ENCODE data around the gene ETFA.

The ETFA gene

DNA sequence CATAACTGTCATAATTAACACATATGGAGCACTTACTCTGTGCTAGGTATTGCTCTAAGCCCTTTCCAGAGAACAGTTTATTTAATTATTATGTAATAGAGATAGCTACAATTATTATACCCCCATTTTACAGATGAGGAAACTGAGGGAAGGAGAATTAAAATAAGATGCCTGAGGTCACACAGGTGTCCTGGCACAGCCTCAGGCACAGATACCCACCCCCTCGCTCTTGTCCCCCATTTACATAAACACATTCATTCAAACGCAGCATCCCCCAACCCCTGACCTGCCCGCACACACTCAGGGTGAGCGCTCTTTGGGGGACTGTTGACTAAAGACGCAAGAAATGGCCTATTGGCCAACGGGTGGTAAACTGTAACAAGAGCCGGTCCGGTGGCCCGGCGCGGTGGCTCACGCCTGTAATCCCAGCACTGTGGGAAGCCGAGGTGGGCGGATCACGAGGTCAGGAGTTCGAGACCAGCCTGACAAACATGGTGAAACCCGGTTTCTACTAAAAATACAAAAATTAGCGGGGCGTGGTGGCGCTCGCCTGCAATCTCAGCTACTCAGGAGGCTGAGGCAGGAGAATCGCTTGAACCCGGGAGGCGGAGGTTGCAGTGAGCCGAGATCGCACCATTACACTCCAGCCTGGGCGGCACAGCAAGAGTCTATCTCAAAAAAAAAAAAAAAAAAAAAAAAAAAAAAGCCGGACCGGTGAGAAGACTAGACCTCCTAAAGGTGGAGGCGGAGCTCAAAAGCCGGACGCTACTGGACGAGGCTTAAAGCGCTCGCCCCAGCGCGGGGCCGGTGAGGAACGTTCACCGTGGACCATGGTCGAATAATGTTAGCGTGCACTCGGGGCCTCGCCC lies 23.4 kb upstream of the ETFA start:
- Histone ChIP-seq H3K4me1 (ENCODE audit: control insufficient read depth, insufficient read depth, low read length) (peaks cover 18% of the 10 kb centered on the region), H3K36me3 (ENCODE audit: control insufficient read depth, insufficient read depth, low read length) (no peaks in the 10 kb centered on the region), H3K9me3 (ENCODE audit: control insufficient read depth, low read length) (no peaks in the 10 kb centered on the region), H3K27ac (ENCODE audit: insufficient read depth, low read depth, low read length, poor library complexity, severe bottlenecking) (no peak overlapping the region), H3K27me3 (ENCODE audit: control insufficient read depth, insufficient read depth, low read length, poor library complexity, severe bottlenecking) (peaks cover 68% of the 10 kb centered on the region), H3K4me3 (ENCODE audit: insufficient read depth, low read depth, low read length) (no peak overlapping the region)
- 39% methylated on average over 44 of the region's 44 CpGs for WGBS, 2 experiments

GRCh38 chr15:76333720-76334437 lies 22.6 kb upstream of the ETFA start:
- H3K9me3 ChIP-seq (ENCODE audit: control insufficient read depth, low read length), result no peaks in the 10 kb centered on the region
- H3K4me3 ChIP-seq (ENCODE audit: insufficient read depth, low read depth, low read length), result no peak overlapping the region
- WGBS, 2 experiments, result 46 to 49% methylated on average over 9 of the region's 9 CpGs
- H3K36me3 ChIP-seq (ENCODE audit: control insufficient read depth, insufficient read depth, low read length), result no peaks in the 10 kb centered on the region
- peaks cover 60% of the 10 kb centered on the region for H3K27me3 ChIP-seq (ENCODE audit: control insufficient read depth, insufficient read depth, low read length, poor library complexity, severe bottlenecking)
- peaks cover 15% of the 10 kb centered on the region for H3K4me1 ChIP-seq (ENCODE audit: control insufficient read depth, insufficient read depth, low read length)
- no peak overlapping the region for H3K27ac ChIP-seq (ENCODE audit: insufficient read depth, low read depth, low read length, poor library complexity, severe bottlenecking)

DNA sequence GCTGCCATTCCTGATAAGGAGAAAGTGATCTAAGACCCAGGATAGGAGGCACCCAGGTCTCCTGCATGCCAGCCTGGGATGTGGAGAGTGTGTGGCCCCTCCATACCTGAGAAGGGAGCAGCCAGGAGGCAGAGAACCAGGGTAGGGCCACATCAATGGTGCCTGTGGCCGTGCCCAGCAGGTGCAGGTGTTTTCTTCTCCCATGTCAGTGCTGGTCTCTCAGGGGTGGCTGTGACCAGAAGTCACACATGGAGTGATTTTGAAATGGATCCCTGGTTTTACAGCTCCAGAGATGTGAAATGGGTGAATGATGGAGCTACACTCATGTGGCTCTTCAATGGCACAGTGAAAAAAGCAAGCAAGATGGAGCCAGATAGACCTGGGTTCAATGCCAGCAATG lies 22.0 kb upstream of the ETFA start:
- no peak overlapping the region for H3K4me3 ChIP-seq (ENCODE audit: insufficient read depth, low read depth, low read length)
- no peaks in the 10 kb centered on the region for H3K36me3 ChIP-seq (ENCODE audit: control insufficient read depth, insufficient read depth, low read length)
- H3K27ac ChIP-seq (ENCODE audit: insufficient read depth, low read depth, low read length, poor library complexity, severe bottlenecking), result no peak overlapping the region
- no peaks in the 10 kb centered on the region for H3K9me3 ChIP-seq (ENCODE audit: control insufficient read depth, low read length)
- peaks cover 15% of the 10 kb centered on the region for H3K4me1 ChIP-seq (ENCODE audit: control insufficient read depth, insufficient read depth, low read length)
- peaks cover 54% of the 10 kb centered on the region for H3K27me3 ChIP-seq (ENCODE audit: control insufficient read depth, insufficient read depth, low read length, poor library complexity, severe bottlenecking)
- WGBS, 2 experiments, result 85 to 93% methylated on average over 1 of the region's 1 CpG

DNA sequence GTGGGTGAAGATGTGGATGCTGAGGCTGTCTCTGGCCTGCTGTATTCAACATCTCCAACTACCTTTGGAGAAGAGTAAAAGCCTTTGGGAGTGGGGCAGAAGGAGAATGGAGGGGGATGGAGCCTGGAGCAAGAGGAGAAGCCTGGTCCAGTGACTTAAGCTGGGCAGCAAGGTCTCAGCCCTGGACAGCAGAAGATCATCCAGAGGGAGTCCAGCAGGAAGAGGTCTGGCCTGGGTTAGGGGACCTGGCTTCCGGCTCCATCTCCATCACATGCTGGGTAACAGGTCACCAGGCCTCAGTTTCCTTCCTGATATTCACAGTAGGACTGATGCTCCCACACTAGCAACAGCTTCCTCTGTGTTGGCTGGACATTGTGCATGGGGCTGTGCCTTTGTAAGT lies 21.5 kb upstream of the ETFA start:
- Histone ChIP-seq H3K27me3 (ENCODE audit: control insufficient read depth, insufficient read depth, low read length, poor library complexity, severe bottlenecking) (peaks cover 49% of the 10 kb centered on the region), H3K4me1 (ENCODE audit: control insufficient read depth, insufficient read depth, low read length) (peaks cover 15% of the 10 kb centered on the region), H3K9me3 (ENCODE audit: control insufficient read depth, low read length) (no peaks in the 10 kb centered on the region), H3K4me3 (ENCODE audit: insufficient read depth, low read depth, low read length) (no peak overlapping the region), H3K27ac (ENCODE audit: insufficient read depth, low read depth, low read length, poor library complexity, severe bottlenecking) (no peak overlapping the region), H3K36me3 (ENCODE audit: control insufficient read depth, insufficient read depth, low read length) (no peaks in the 10 kb centered on the region)
- WGBS, 2 experiments, result 86 to 92% methylated on average over 1 of the region's 1 CpG

DNA sequence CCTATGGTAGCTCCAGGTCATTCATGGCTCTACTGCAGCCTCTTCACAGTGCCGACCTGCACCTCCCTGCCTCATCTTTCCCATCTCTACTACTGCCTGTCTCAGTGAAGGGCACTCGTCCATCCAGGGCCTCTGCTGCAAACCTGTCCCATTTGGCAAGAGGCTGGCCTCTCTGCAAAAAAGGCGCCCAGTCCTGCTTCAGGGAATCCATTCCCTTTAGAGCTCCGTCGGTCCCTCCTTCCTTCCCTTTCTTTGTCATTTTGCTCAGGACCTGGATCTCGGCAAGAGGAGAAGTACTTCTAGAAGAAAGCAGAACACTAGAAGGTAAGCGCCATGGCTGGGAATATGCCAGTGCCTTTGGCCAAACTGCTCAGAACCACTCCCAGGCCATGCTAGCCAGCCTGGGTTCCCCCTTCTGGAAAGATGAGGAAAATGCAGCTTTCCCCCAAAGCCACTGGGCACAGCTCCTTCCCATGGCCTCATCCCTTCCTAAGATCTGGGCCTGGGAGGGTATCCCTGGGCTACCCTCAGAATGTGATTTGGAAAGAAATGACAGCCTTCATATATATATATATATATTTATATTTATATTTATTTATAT lies 18.9 kb upstream of the ETFA start:
- WGBS, 2 experiments, result 75 to 78% methylated on average over 7 of the region's 7 CpGs
- Histone ChIP-seq H3K36me3 (ENCODE audit: control insufficient read depth, insufficient read depth, low read length) (no peaks in the 10 kb centered on the region), H3K4me3 (ENCODE audit: insufficient read depth, low read depth, low read length) (no peak overlapping the region), H3K4me1 (ENCODE audit: control insufficient read depth, insufficient read depth, low read length) (peaks cover 2% of the 10 kb centered on the region), H3K27ac (ENCODE audit: insufficient read depth, low read depth, low read length, poor library complexity, severe bottlenecking) (no peak overlapping the region), H3K9me3 (ENCODE audit: control insufficient read depth, low read length) (no peaks in the 10 kb centered on the region), H3K27me3 (ENCODE audit: control insufficient read depth, insufficient read depth, low read length, poor library complexity, severe bottlenecking) (peaks cover 23% of the 10 kb centered on the region)

GRCh38 chr15:76328958-76329357 lies 17.7 kb upstream of the ETFA start:
- Histone ChIP-seq H3K27ac (ENCODE audit: insufficient read depth, low read depth, low read length, poor library complexity, severe bottlenecking) (no peak overlapping the region), H3K36me3 (ENCODE audit: control insufficient read depth, insufficient read depth, low read length) (no peaks in the 10 kb centered on the region), H3K27me3 (ENCODE audit: control insufficient read depth, insufficient read depth, low read length, poor library complexity, severe bottlenecking) (peaks cover 11% of the 10 kb centered on the region), H3K9me3 (ENCODE audit: control insufficient read depth, low read length) (no peaks in the 10 kb centered on the region), H3K4me3 (ENCODE audit: insufficient read depth, low read depth, low read length) (no peak overlapping the region), H3K4me1 (ENCODE audit: control insufficient read depth, insufficient read depth, low read length) (no peaks in the 10 kb centered on the region)
- 94 to 96% methylated on average over 4 of the region's 4 CpGs for WGBS, 2 experiments

GRCh38 chr15:76328106-76328696 lies 16.9 kb upstream of the ETFA start:
- Histone ChIP-seq H3K27me3 (ENCODE audit: control insufficient read depth, insufficient read depth, low read length, poor library complexity, severe bottlenecking) (peaks cover 4% of the 10 kb centered on the region), H3K4me1 (ENCODE audit: control insufficient read depth, insufficient read depth, low read length) (no peaks in the 10 kb centered on the region), H3K27ac (ENCODE audit: insufficient read depth, low read depth, low read length, poor library complexity, severe bottlenecking) (no peak overlapping the region), H3K4me3 (ENCODE audit: insufficient read depth, low read depth, low read length) (no peak overlapping the region), H3K36me3 (ENCODE audit: control insufficient read depth, insufficient read depth, low read length) (no peaks in the 10 kb centered on the region), H3K9me3 (ENCODE audit: control insufficient read depth, low read length) (no peaks in the 10 kb centered on the region)
- WGBS, 2 experiments, result 90 to 92% methylated on average over 7 to 8 of the region's 8 CpGs

GRCh38 chr15:76327191-76328105 lies 16.2 kb upstream of the ETFA start:
- WGBS, 2 experiments, result 84 to 85% methylated on average over 8 of the region's 8 CpGs
- no peaks in the 10 kb centered on the region for H3K27me3 ChIP-seq (ENCODE audit: control insufficient read depth, insufficient read depth, low read length, poor library complexity, severe bottlenecking)
- no peak overlapping the region for H3K4me3 ChIP-seq (ENCODE audit: insufficient read depth, low read depth, low read length)

DNA sequence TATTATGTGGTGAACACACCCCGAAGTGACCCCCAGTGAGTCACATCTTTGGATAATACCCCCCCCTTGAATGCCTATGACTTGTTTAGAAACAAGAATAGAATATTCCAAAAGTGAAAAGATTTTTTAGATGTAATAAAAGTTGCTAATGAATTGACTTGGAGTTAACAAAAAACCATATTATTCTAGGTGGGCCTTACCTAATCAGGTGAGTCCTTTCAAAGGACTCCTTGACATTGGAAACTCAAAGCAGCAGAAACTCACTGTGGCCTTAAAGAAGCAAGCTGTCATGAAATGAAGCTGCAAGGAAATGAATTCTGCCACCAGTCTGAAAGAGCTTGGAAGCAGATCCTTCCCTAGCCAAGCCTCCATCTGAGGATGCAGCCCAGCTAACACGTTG lies 14.4 kb upstream of the ETFA start:
- 78 to 90% methylated on average over 2 of the region's 2 CpGs for WGBS, 2 experiments
- Histone ChIP-seq H3K9me3 (ENCODE audit: control insufficient read depth, low read length) (no peaks in the 10 kb centered on the region), H3K4me1 (ENCODE audit: control insufficient read depth, insufficient read depth, low read length) (peaks cover 9% of the 10 kb centered on the region), H3K27me3 (ENCODE audit: control insufficient read depth, insufficient read depth, low read length, poor library complexity, severe bottlenecking) (no peaks in the 10 kb centered on the region), H3K36me3 (ENCODE audit: control insufficient read depth, insufficient read depth, low read length) (no peaks in the 10 kb centered on the region), H3K27ac (ENCODE audit: insufficient read depth, low read depth, low read length, poor library complexity, severe bottlenecking) (no peak overlapping the region), H3K4me3 (ENCODE audit: insufficient read depth, low read depth, low read length) (no peak overlapping the region)

More at GRCh38 chr15:76327191-76328105, 16.2 kb upstream of the ETFA start:
- no peaks in the 10 kb centered on the region for H3K36me3 ChIP-seq (ENCODE audit: control insufficient read depth, insufficient read depth, low read length)
- no peaks in the 10 kb centered on the region for H3K9me3 ChIP-seq (ENCODE audit: control insufficient read depth, low read length)
- H3K4me1 ChIP-seq (ENCODE audit: control insufficient read depth, insufficient read depth, low read length), result no peaks in the 10 kb centered on the region
- no peak overlapping the region for H3K27ac ChIP-seq (ENCODE audit: insufficient read depth, low read depth, low read length, poor library complexity, severe bottlenecking)

All from ectodermal cell (in vitro differentiated cells).